Heart right ventricle (tissue), 16 donors: Measurements from ENCODE around the gene ITGB2. TPM values are rescaled to one million over a fixed set of nuclear protein-coding genes. Genes with fewer than 3 reads are reported as not detected.
A peak's percentile ranks its signal among the peaks of the same experiment; 100 is the strongest.
"Not testable (repeated sequence)": the region's sequence is repeated elsewhere in the genome, so short reads cannot be mapped to it uniquely, and the experiment has no call there.

Source experiments
- ATAC-seq, 8 donors: fragments of 200-7000 bp; cut with Tn5 transposase; one replicate each; pipeline ENCODE4 v1.9.1; 2020; ENCODE audit warnings: mild to moderate bottlenecking in 8 of 8, moderate library complexity in 8 of 8, moderate number of reproducible peaks in 1 of 8
- DNase-seq, 2 donors: peaks; one replicate each; pipeline ENCODE4 v3.0.0-alpha.2; 2020
- H3K27ac ChIP-seq, 10 donors: fragments of 200-600 bp; sonication (generic) in 2 of 10; one replicate each; pipeline versions ENCODE4 v1.5.0 to v1.8.0; 2020 to 2022; ENCODE audit warnings: mild to moderate bottlenecking in 3 of 10
- H3K27me3 ChIP-seq, 7 donors: fragments of 200-600 bp; one replicate each; pipeline ENCODE4 v1.8.0; 2021 to 2022; ENCODE audit warnings: mild to moderate bottlenecking in 2 of 7
- H3K36me3 ChIP-seq, 9 donors: fragments of 200-600 bp; sonication (generic) in 1 of 9; one replicate each; pipeline versions ENCODE4 v1.5.0 to v1.8.0; 2020 to 2022; ENCODE audit warnings: mild to moderate bottlenecking in 2 of 9
- H3K4me1 ChIP-seq, 9 donors: fragments of 200-600 bp; sonication (generic) in 1 of 9; one replicate each; pipeline versions ENCODE4 v1.5.0 to v1.8.0; 2020 to 2022; ENCODE audit warnings: mild to moderate bottlenecking in 4 of 9
- H3K4me3 ChIP-seq, 10 donors: fragments of 200-600 bp; sonication (generic) in 2 of 10; one replicate each; pipeline versions ENCODE4 v1.5.0 to v1.8.0; 2020 to 2022; ENCODE audit warnings: mild to moderate bottlenecking in 7 of 10, moderate library complexity in 2 of 10
- H3K9me3 ChIP-seq, 11 donors: fragments of 200-600 bp in 10 of 11; sonication (generic) in 2 of 11; one replicate each; pipeline versions ENCODE4 v1.5.0 to v1.8.0; 2013 to 2022; ENCODE audit warnings: mild to moderate bottlenecking in 2 of 11, control low read depth in 1 of 11, moderate library complexity in 1 of 11
- CTCF ChIP-seq, 9 donors: fragments of 200-600 bp; sonication (generic) in 2 of 9; IDR thresholded peaks; one replicate each; pipeline versions ENCODE4 v1.5.0 to v1.8.0; 2021 to 2022; ENCODE audit warnings: antibody characterized with exemption in 9 of 9, mild to moderate bottlenecking in 5 of 9, moderate library complexity in 1 of 9
- WGBS, 2 donors: extraction: QIAGEN DNeasy Blood & Tissue Kit; methylation state at CpG; one replicate each; pipeline ENCODE4 v1.1.7; 2013; ENCODE audit warnings: inconsistent platforms in 1 of 2; 5-methylcytosine and 5-hydroxymethylcytosine counted together
- intact Hi-C, 10 donors: fragments of 100-400 bp; cut with DNase I; formaldehyde crosslinking; loops; one replicate each; pipeline versions ENCODE4 v1.11.1 to v1.14.2; 2022
- polyA plus RNA-seq, 2 donors: library from polyadenylated mRNA; stranded (reverse); fragments of 200-250 nt; gene quantifications; one replicate each; pipeline ENCODE4 v1.2.3, GENCODE V29; 2013
- total RNA-seq, 10 donors: library from RNA; stranded (reverse); fragmentation: NEBNext Ultra II Directional in 3 of 10; extraction: Animal tissue kit (Norgen Biotek cat#: 25700) in 3 of 10; gene quantifications; one replicate each; pipeline versions ENCODE4 v1.2.1 to v1.2.4, GENCODE V29; 2021 to 2023
- donor health status: Arrhythmogenic right ventricular cardiomyopathy.
- donor health status: ischemic (EF 13 %, LVEDD 7.1; RV severe dilation, severe dysfunction).
- donor health status: healthy with polysubstance abuse.
- donor health status: DM: no; HTN: yes; CAD: no.
- donor health status: DM: no; HTN: no; CAD: no.
- donor health status: ischemic (EF 25% LVEDD 6.9; RV normal size, moderate dysfunction).
- donor health status: ischemic (EF 25% LVEDD 5.7; RV mildly dilated, moderate dysfunction).
- donor health status: healthy.
- donor health status: DM: yes; HTN: yes; CAD: no.
- donor health status: Ischemic cardiomyopathy.
- donor health status: ischemic (EF 35%, LVEDD 5.7; RV mildly dilated, moderate dysfunction).
- donor health status: nonischemic (EF 11% LVEDD 7.7; RV severe dilation, severe dysfunction).
- donor health status: DM: yes; HTN: yes; CAD: no.
- donor health status: PGD.
- donor health status: ischemic (EF 29% LVEDD 5.4; RV normal size, mild dysfunction).
- donor health status: nonischemic (EF 23%, LVEDD 6.1; RV moderate dilation, normal function).

Gene ITGB2
- total and polyA plus RNA-seq, 12 donors, result 5.1 to 151 (median 11.4) TPM

GRCh38 chr21:44931137-44931500 is 10.4 kb upstream of the ITGB2 start:
- Histone ChIP-seq H3K4me3 (peak overlapping the region in 7 of 10 donors; percentile 31 to 60 (median 47)), H3K36me3 (no peaks in the 10 kb centered on the region), H3K27ac (peak overlapping the region in 5 of 10 donors; percentile 22 to 96 (median 46)), H3K9me3 (no peaks in the 10 kb centered on the region), H3K27me3 (peaks cover 13 to 84% (median 45%) of the 10 kb centered on the region in 7 donors), H3K4me1 (peaks cover 12 to 70% (median 28%) of the 10 kb centered on the region in 9 donors)
- TF ChIP-seq CTCF (IDR thresholded peaks at IDR 0.05), result no peak
- intact Hi-C loops, result loop anchor here (5.0 to 10.0 kb wide), 6 partner anchors 39 to 134 kb away; partner anchors contain the start of genes UBE2G2 (in 6 of the 10) and SUMO3 (in 2 of the 10)
- WGBS, 2 donors, result 1% methylated on average over 19 of the region's 19 CpGs
- ATAC-seq (peak in 7 of 8 donors; percentile 13 to 48 (median 34)), DNase-seq (no peak)

GRCh38 chr21:44930543-44930981 is 9.9 kb upstream of the ITGB2 start:
- DNase-seq, result peak in 1 of 2 donors; percentile 48
- 40 to 42% methylated on average over 12 of the region's 12 CpGs for WGBS, 2 donors

GRCh38 chr21:44929799-44930542 is 9.3 kb upstream of the ITGB2 start:
- no peaks in the 10 kb centered on the region for H3K36me3 ChIP-seq
- TF ChIP-seq CTCF (IDR thresholded peaks at IDR 0.05), result no peak
- no peaks in the 10 kb centered on the region for H3K9me3 ChIP-seq
- no peak overlapping the region for H3K4me3 ChIP-seq
- H3K4me1 ChIP-seq, result peaks cover 12 to 82% (median 28%) of the 10 kb centered on the region in 9 donors
- peaks cover 13 to 83% (median 45%) of the 10 kb centered on the region in 7 donors for H3K27me3 ChIP-seq
- 56 to 58% methylated on average over 9 of the region's 9 CpGs for WGBS, 2 donors
- DNase-seq (no peak), ATAC-seq (no peak)
- peak overlapping the region in 1 of 10 donors; percentile 96 for H3K27ac ChIP-seq
- intact Hi-C loops, result loop anchor here (5.0 to 10.0 kb wide), 6 partner anchors 38 to 133 kb away; partner anchors contain the start of genes UBE2G2 (in 6 of the 10) and SUMO3 (in 2 of the 10)

More at GRCh38 chr21:44930543-44930981, 9.9 kb upstream of the ITGB2 start:
- intact Hi-C loops, result loop anchor here (5.0 to 10.0 kb wide), 6 partner anchors 38 to 133 kb away; partner anchors contain the start of genes UBE2G2 (in 6 of the 10) and SUMO3 (in 2 of the 10)
- peaks cover 12 to 76% (median 28%) of the 10 kb centered on the region in 9 donors for H3K4me1 ChIP-seq
- peak overlapping the region in 2 of 10 donors; percentile 46 to 96 for H3K27ac ChIP-seq
- no peak for ATAC-seq
- H3K4me3 ChIP-seq, result peak overlapping the region in 1 of 10 donors; percentile 60
- H3K27me3 ChIP-seq, result peaks cover 13 to 85% (median 45%) of the 10 kb centered on the region in 7 donors
- TF ChIP-seq CTCF (IDR thresholded peaks at IDR 0.05), result no peak
- H3K36me3 ChIP-seq, result no peaks in the 10 kb centered on the region
- H3K9me3 ChIP-seq, result no peaks in the 10 kb centered on the region

- no peak for TF ChIP-seq CTCF (IDR thresholded peaks at IDR 0.05)
- H3K4me1 ChIP-seq, result peaks cover 12 to 88% (median 28%) of the 10 kb centered on the region in 9 donors
- ATAC-seq, result no peak
- no peak overlapping the region for H3K4me3 ChIP-seq
- DNase-seq, result no peak
- H3K27me3 ChIP-seq, result peaks cover 13 to 76% (median 45%) of the 10 kb centered on the region in 7 donors
- intact Hi-C loops, result no loop called here
- H3K36me3 ChIP-seq, result no peaks in the 10 kb centered on the region
- 81 to 83% methylated on average over 6 of the region's 6 CpGs for WGBS, 2 donors
- H3K27ac ChIP-seq, result peak overlapping the region in 1 of 10 donors; percentile 96
- H3K9me3 ChIP-seq, result no peaks in the 10 kb centered on the region
These were observed 8.6 kb upstream of the ITGB2 start for GRCh38 chr21:44929242-44929798.

GRCh38 chr21:44928500-44929241 is 8.0 kb upstream of the ITGB2 start:
- Histone ChIP-seq H3K27ac (peak overlapping the region in 1 of 10 donors; percentile 96), H3K4me3 (peak overlapping the region in 1 of 10 donors; percentile 59), H3K4me1 (peaks cover 12 to 95% (median 28%) of the 10 kb centered on the region in 9 donors), H3K27me3 (peaks cover 13 to 70% (median 41%) of the 10 kb centered on the region in 7 donors)
- intact Hi-C loops, ATAC-seq, H3K36me3 ChIP-seq, DNase-seq, H3K9me3 ChIP-seq: not testable (repeated sequence)
- WGBS, 2 donors, result 63 to 78% methylated on average over 16 of the region's 16 CpGs
